Measurements from ENCODE around the gene FCN1. TPM values are rescaled to one million over a fixed set of nuclear protein-coding genes. Genes with fewer than 3 reads are reported as not detected.

FCN1 gene
- total RNA-seq, 4 donors from 2014 or later = 2.0 to 10.5 (median 4.3) TPM

- TF ChIP-seq, protein P1, sequence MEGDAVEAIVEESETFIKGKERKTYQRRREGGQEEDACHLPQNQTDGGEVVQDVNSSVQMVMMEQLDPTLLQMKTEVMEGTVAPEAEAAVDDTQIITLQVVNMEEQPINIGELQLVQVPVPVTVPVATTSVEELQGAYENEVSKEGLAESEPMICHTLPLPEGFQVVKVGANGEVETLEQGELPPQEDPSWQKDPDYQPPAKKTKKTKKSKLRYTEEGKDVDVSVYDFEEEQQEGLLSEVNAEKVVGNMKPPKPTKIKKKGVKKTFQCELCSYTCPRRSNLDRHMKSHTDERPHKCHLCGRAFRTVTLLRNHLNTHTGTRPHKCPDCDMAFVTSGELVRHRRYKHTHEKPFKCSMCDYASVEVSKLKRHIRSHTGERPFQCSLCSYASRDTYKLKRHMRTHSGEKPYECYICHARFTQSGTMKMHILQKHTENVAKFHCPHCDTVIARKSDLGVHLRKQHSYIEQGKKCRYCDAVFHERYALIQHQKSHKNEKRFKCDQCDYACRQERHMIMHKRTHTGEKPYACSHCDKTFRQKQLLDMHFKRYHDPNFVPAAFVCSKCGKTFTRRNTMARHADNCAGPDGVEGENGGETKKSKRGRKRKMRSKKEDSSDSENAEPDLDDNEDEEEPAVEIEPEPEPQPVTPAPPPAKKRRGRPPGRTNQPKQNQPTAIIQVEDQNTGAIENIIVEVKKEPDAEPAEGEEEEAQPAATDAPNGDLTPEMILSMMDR (IDR thresholded peaks at IDR 0.05; ENCODE audit: low read depth) = no peak
Observed at GRCh38 chr9:134944916-134945315, 27.2 kb upstream of the FCN1 start.

DNA sequence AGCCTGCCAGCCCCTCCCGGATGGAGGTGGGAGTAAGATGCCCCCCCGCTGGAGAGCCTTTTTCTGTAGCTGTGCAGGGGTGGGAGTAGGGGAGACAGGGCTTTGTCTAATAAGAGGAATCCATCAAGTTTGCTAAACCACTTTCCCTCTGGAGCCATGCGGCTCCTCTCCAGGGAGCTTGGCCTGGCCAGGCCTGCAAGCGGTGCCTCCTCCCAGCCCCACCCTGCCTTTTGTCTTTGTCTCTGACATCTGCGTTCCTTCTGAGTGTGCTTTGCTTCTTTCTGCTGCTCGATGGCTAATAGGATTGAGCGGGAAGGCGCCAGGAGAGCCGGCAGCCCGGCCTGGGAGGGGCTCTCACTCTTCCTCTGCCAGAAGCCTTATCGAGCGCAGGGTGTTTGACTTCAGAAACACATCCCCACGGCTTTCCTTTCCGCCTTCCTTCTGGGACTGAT is 26.7 kb upstream of the FCN1 start:
- TF ChIP-seq, protein P1 (IDR thresholded peaks at IDR 0.05; ENCODE audit: low read depth) = no peak

GRCh38 chr9:134943836-134944235 is 26.1 kb upstream of the FCN1 start:
- TF ChIP-seq, protein P1 (IDR thresholded peaks at IDR 0.05; ENCODE audit: low read depth) = no peak

GRCh38 chr9:134943411-134943810 is 25.7 kb upstream of the FCN1 start:
- TF ChIP-seq, protein P1 (IDR thresholded peaks at IDR 0.05; ENCODE audit: low read depth) = no peak

- TF ChIP-seq, protein P1 (IDR thresholded peaks at IDR 0.05; ENCODE audit: low read depth) = no peak
Observed at GRCh38 chr9:134942788-134943184, 25.1 kb upstream of the FCN1 start.

- TF ChIP-seq, protein P1 (IDR thresholded peaks at IDR 0.05; ENCODE audit: low read depth) = no peak
Observed at GRCh38 chr9:134942011-134942787, 24.5 kb upstream of the FCN1 start.

DNA sequence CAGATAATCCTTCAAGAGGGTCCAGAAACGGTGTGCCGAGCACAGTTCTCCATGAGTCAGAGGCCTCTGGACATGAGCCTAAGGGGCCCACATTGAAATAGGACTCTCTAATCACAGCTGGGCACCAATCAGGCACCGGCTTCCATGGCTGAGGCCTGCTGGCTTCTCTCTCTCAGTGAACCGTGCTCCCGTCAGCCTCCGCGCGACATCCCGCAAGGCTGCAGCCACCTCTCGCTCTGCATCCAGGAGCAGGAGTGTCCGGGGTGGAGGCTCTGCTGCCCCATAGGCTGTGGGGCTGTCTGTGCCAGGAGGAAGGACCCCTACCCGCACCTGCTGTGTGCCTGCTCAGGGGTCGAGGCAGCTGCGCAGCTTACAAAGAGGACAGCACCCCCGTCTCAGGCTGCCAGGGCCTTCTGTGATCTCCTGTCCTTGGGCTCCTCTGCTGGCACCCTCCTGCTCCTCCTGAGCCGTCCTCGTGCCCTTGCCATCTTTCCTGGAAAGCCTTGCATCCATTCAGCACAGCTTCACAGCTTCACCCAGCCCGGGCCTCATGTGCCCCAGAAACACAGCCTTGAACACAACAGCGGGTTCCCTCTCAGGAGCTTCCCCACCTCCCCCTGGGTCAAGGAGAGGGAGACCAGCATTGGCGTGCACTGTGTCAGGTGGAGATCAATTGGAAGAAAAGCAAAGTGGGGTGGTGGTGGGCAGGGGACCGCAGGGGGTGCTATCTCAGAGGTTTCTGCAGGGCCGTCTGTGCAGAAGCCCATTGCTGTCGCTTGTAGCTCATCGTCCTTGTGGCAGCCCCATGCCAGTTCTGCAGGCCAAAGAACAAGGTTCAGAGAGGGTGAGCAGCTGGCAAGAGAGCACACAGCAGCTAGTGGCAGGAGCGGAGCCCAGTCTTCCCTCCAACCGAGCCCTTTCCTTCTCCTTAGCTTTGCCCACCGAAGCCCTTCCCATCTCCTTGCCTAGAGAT is 22.8 kb upstream of the FCN1 start:
- TF ChIP-seq, protein P1 (IDR thresholded peaks at IDR 0.05; ENCODE audit: low read depth) = no peak
